GM19328 (cell line): ENCODE measurements around the gene SLC28A1.

Source experiments
- ATAC-seq: cut with Tn5 transposase; IDR thresholded peaks from one replicate; pipeline ENCODE4 v1.9.1; 2021; ENCODE audit warnings: mild to moderate bottlenecking, moderate library complexity; ENCODE audit not compliant: unreplicated experiment

The SLC28A1 gene

DNA sequence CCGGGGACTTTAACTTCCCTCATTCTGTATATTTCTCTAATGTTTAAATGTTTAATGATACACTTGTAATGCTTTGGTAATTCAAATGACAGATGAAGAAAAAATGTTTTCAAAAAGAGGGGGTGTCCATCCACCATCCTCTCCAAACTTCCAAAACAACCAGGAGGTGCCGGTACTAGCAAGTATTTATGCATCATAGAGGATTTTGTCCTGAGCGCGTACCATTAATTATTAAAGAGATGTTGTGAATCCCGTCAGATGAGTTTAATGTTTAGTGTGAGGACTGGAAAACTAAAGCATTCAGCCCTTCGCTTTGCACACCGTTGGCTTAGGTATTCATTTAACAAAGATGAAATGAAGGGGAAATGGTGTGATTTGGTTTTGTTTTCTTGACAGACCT is 1.3 kb downstream of the SLC28A1 start:
- ATAC-seq, result no peak

GRCh38 chr15:84886211-84886983 is 1.9 kb downstream of the SLC28A1 start:
- ATAC-seq, result no peak

GRCh38 chr15:84886984-84887299 is 2.5 kb downstream of the SLC28A1 start:
- ATAC-seq, result no peak

DNA sequence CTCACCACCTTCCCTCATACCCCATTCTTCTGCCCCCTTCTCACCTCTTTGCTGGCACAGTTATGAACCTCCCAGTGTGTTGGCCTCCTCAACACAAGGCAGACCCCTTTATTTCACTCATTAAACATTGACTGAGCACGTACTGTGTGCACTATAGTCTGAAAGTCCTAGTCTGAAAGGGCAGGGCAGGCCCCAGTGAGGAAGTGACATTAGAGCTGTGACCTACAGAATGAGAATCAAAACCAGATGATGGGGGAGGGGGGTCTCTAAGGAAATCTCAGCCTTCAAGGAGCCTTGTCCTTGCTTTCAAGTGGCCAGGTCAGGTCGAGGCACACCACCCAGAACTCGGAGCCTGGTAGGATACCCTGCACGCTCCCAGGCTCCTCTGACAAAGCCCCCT is 3.5 kb downstream of the SLC28A1 start:
- ATAC-seq, result no peak

DNA sequence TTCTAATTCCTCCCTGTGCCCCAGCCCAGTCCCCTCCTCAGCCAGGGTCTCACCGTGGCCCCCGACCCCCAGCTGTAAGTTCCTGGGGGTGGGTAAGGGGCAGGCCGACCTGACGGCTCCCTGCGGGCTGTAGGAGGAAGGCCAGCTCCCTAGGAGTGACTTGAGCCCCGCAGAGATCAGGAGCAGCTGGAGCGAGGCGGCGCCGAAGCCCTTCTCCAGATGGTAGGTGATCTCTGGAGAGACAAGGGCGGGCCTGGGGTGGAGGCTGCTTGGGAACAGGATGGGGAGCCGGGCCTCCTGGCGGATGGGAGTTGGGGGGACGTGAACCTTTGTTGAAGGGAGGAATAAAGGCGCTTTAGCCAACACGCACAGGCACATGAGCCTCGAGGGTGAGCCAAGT is 4.2 kb downstream of the SLC28A1 start:
- no peak for ATAC-seq

DNA sequence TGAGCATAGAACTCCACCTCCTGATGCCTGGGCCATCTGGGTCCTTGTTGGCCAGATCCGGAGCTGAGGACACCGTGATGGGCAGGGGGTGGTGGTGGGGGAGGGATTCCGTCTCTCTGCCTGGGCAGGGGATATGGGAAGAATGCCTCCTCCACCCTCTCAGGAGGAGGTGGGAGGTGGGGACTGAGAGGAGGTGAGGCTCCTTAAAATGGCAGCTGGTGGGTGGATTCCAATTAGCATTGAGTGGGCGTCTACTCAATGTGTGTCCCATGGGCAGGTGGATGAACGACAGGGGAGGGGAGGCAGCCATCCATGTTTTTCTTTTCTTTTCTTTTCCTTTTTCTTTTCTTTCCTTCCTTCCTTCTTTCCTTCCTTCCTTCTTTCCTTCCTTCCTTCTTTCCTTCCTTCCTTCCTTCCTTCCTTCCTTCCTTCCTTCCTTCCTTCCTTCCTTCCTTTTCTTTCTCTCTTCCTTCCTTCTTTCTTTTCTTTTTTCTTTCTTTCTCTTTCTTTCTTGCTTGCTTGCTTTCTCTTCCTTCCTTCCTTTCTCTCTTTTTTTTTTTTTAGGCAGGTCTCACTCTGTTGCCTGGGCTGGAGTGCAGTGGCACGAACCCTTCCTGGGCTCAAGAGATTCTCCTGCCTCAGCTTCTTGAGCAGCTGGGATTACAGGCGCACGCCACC is 5.0 kb downstream of the SLC28A1 start:
- no peak for ATAC-seq

DNA sequence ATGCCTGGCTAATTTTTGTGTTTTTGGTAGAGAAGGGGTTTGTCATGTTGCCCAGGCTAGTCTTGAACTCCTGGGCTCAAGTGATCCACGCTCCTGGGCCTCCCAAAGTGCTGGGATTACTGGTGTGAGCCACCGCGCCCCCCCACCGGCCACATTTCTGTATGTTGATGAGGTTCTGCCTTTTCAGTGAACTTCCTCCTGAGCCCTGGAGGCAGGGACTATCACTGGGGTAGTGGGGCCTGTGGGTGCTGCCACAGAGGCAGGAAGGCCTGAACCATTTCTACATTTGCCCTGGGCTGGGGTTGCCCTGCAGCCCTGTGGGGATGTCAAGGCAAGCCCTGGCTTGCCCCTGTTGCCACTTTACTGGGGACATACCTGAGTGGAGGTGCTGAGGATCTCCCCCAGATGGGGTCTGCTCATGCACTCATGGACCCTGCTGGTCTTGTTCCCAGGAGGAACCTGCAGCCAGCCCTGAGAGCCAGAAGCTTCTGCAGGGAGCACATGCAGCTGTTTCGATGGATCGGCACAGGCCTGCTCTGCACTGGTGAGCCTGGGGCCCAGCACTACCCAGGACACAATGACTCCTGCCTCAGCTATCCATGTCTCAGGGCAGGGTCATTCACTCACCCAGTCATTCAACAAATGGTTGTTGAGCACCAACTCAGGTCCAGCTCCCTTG is 5.7 kb downstream of the SLC28A1 start:
- ATAC-seq, result no peak

- no peak for ATAC-seq
Measured at GRCh38 chr15:84890670-84891162, 6.3 kb downstream of the SLC28A1 start.

DNA sequence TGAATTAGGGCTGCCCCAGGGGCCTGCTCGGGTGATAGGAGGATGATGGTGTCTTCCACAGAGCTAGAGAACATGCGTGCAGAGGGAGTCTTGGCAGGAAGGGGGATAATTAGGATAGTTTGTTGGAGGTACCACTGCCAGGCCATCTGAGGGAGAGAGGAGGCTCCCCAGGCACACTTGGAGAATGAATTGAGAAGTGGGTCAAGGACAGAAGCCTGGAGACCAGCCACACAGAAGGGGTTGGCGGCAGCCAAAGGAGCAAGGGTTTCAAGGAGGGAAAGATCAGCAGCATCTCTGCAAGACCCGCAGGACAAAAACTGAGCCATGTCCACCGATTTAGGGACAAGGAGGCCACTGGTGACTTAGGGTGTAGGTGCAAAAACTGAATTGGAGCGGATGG is 6.9 kb downstream of the SLC28A1 start:
- ATAC-seq, result no peak

- no peak for ATAC-seq
Measured at GRCh38 chr15:84892786-84893307, 8.4 kb downstream of the SLC28A1 start.

DNA sequence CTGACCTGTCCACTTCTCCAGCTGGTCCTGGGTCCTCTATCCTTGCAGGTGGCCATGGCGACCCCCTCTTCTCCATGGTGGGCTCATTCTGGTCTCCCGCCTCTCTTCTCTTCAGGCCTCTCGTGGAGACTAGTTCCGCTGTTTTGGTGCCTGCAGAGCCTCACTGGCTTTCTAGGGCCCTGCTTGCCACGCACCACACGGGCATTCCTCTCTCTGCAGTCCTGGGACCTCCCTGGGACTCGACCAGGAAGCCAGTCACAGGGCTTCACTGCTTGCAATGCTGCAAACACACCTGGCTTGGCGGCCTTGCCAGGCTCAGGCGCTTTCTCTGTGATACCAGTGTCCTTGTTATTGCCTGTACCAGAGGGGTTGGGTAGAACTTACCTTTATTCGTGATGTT is 9.1 kb downstream of the SLC28A1 start:
- no peak for ATAC-seq

DNA sequence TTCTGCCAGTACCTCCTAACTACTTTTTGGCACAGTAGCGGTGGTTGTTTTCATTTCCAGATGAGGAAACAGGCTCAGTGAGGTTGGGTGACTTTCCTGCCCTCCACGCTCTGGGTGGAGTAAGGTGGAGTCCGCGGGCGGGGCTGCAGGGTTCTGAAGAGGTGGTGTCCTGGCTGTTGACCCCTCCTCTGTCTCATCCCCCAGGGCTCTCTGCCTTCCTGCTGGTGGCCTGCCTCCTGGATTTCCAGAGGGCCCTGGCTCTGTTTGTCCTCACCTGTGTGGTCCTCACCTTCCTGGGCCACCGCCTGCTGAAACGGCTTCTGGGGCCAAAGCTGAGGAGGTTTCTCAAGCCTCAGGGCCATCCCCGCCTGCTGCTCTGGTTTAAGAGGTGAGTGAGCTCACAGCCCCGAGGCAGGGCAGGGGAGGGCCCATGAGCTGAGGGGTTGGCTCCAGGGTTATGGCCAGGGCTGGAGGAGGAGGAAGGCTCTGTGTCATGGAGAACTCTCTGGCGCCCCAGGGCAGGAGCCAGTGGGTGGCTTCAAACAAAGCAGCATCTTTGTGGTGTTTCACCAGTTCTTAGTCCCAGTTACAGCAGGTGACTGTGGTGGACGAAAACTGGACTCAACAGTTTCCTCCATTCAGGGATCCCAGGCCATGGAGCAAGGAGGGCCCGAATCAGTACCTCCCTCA is 10.4 kb downstream of the SLC28A1 start:
- ATAC-seq, result no peak

DNA sequence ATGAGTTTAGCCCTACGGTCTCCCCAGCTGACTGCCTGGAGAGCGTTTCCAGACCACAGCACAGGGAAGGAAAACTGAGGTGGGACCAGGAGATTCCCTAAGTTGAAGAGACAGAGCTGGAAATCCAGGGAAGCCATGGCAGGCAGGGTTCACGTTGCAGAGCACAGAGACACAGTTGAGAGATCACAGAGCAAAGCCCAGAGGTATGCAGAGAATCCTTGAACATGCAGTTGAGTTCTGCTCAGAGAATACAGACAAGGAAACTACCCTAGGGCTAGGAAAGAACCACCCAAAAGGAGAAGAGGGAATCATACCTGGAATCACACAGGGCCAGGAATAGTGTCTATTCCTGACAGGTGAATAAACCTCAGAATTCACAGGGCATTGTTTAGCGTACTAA is 14.3 kb downstream of the SLC28A1 start:
- ATAC-seq, result no peak

DNA sequence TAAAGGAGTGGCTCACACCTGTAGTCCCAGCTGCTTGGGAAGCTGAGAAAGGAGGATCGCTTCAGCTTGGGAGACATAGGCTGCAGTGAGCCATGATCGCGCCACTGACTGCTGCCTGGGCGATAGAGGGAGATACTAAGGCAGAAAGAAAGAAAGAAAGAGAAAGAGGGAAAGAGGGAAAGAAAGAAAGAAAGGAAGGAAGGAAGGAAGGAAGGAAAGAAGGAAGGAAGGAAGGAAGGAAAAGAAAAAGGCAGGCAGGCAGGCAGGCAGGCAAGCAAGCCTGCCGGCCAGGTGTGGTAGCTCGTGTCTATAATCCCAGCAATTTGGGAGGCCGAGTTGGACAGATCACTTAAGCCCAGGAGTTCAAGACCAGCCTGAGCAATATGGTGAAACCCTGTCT is 15.3 kb downstream of the SLC28A1 start:
- ATAC-seq, result no peak

DNA sequence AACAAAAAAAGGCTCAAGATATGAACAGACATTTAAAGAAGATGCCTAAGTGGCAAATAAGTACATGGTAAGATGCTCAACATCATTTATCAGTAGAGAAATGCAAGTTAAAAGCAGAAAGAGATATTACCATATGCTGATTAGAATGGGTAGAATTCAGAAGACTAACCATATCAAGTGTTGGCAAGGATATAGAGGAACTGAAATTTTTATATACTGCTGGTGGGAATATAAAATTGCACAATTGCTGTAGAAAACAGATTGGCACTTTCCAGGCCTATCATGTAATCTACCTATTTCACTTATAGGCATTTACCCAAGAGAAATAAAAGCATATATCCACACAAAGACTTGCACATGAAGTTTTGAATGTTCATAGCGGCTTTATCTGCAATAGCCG is 17.1 kb downstream of the SLC28A1 start:
- no peak for ATAC-seq

DNA sequence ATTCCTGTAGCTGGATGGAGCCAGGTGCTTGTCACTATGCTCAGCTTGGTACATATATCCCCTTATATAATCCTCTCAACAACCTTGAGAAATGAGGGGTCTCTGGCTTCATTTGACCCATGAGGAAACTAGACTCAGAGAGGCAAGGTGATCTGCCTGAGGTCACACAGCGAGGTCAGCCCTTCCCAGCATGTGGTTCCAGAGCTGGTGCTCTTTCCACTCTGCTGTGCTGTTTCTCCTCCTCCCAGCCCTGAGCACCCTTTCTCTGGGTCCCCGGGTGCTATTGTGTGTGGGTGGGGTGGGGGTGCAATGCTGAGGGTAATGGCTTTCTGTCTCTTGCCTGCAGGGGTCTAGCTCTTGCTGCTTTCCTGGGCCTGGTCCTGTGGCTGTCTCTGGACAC is 19.3 kb downstream of the SLC28A1 start:
- no peak for ATAC-seq

DNA sequence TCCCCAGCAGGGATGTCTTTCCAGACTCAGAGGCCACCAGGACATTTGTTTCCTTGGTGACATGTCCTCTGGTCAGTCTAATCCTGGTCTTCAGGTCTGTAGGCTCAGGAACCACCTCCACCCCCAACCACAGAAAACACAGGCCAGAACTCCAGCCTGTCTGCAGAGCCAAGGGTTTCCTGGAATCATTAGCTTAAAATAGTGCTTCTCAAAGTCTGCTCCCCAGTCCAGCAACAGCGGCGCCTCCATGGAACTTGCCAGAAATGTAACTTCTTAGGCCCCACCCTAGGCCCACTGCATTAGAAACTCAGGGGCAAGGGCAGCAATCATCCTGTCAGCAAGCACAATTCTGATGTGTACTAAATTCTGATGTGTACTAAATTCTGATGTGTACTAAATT is 20.0 kb downstream of the SLC28A1 start:
- ATAC-seq, result no peak

DNA sequence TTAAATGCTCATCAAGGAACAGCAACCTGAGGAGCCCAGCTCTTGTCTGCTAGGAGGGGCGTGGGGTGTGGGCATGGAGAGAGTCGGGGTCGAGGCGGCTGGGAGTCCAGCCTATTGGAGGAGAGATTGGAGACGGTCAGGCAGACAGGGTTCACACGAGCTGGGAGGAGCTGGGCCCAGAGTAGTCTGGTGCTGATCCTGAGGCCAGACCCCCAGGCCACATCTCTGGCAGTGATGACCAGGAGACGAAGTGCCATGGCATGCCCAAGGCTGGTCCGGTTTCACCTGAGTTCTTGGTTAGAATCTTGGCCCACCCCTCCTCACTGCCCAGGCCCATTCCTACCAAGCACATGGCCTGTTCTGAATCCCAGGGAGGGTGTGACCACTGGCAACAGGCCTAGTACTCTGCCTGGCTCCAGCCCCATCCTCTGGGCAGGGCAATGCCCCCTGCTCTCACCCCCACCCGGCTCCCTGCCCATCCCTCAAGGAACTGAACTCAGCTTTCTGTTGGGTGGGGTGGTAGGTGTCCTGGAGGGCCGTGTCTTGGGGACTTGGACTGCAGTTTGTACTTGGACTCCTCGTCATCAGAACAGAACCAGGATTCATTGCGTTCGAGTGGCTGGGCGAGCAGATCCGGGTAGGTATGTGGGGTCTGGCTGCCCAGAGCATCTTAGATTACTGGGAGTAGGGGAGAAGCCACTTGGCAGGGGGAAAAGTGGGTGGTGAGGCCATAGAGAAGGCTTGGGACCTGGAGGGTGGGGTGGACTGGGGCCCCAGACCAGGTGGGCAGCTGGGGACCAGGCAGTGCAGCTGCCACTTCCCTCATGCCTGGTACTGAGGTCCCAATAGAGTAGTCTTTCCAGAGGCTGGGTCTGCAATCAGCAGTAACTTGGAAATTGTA is 20.8 kb downstream of the SLC28A1 start:
- no peak for ATAC-seq

GRCh38 chr15:84907731-84908130 is 23.3 kb downstream of the SLC28A1 start:
- no peak for ATAC-seq

GRCh38 chr15:84908564-84908963 is 24.1 kb downstream of the SLC28A1 start:
- no peak for ATAC-seq
